G401 (cell line): ENCODE measurements around the gene EMILIN3. TPM values are rescaled to one million over a fixed set of nuclear protein-coding genes. Genes with fewer than 3 reads are reported as not detected.

Experiments
- DNase-seq: peaks from one replicate; pipeline ENCODE4 v3.0.0-alpha.2; 2015; ENCODE audit warnings: low spot score
- in situ Hi-C: cut with HindIII; loops from 2 replicates; pipeline ENCODE4 v1.10.0; 2016; ENCODE audit warnings: low sequenced_read_pairs, mixed read lengths
- total RNA-seq: library from RNA; depleted of rRNA; stranded (reverse); fragments of >200 nt; shearing (Covaris generic); gene quantifications from 2 replicates; pipeline ENCODE4 v1.2.3, GENCODE V29; 2014; rRNA removed

The EMILIN3 gene
- total RNA-seq, result 0.71 TPM in 1 of 2 replicates, not detected in the other

- no peak for DNase-seq
- in situ Hi-C loops, result no loop called here
Observed at GRCh38 chr20:41366546-41367392, at the start of gene EMILIN3. Gene EMILIN3, minus strand, starts transcription at chr20:41366818. Its CDS starts 184 bp downstream, at chr20:41366634.

- DNase-seq, result no peak
- in situ Hi-C loops, result no loop called here
Observed at GRCh38 chr20:41415191-41415590, 48.6 kb upstream of the EMILIN3 start.

- in situ Hi-C loops, result no loop called here
- no peak for DNase-seq
Observed at GRCh38 chr20:41413169-41413568, 46.6 kb upstream of the EMILIN3 start.

- no peak for DNase-seq
- in situ Hi-C loops, result no loop called here
Observed at GRCh38 chr20:41412324-41413120, 45.9 kb upstream of the EMILIN3 start.

GRCh38 chr20:41411391-41411847 is 44.8 kb upstream of the EMILIN3 start:
- in situ Hi-C loops, result no loop called here
- peak; percentile 19 for DNase-seq

GRCh38 chr20:41408986-41409385 is 42.4 kb upstream of the EMILIN3 start:
- DNase-seq, result peak; percentile 86
- in situ Hi-C loops, result no loop called here

- in situ Hi-C loops, result no loop called here
- DNase-seq, result peak; percentile 82
Observed at GRCh38 chr20:41408156-41408794, 41.7 kb upstream of the EMILIN3 start.

GRCh38 chr20:41407607-41408006 is 41.0 kb upstream of the EMILIN3 start:
- DNase-seq, result no peak
- in situ Hi-C loops, result no loop called here

GRCh38 chr20:41406896-41407444 is 40.4 kb upstream of the EMILIN3 start:
- in situ Hi-C loops, result no loop called here
- no peak for DNase-seq

GRCh38 chr20:41406353-41406752 is 39.7 kb upstream of the EMILIN3 start:
- in situ Hi-C loops, result no loop called here

GRCh38 chr20:41405436-41405835 is 38.8 kb upstream of the EMILIN3 start:
- in situ Hi-C loops, result no loop called here
- peak; percentile 93 for DNase-seq

More at GRCh38 chr20:41406353-41406752, 39.7 kb upstream of the EMILIN3 start:
- peak; percentile 26 for DNase-seq

GRCh38 chr20:41403604-41404003 is 37.0 kb upstream of the EMILIN3 start:
- in situ Hi-C loops, result no loop called here
- DNase-seq, result no peak

- DNase-seq, result no peak
- in situ Hi-C loops, result no loop called here
Observed at GRCh38 chr20:41398408-41398807, 31.8 kb upstream of the EMILIN3 start.

GRCh38 chr20:41395667-41396664 is 29.3 kb upstream of the EMILIN3 start:
- DNase-seq, result no peak
- in situ Hi-C loops, result no loop called here

GRCh38 chr20:41394931-41395666 is 28.5 kb upstream of the EMILIN3 start:
- no peak for DNase-seq
- in situ Hi-C loops, result no loop called here

GRCh38 chr20:41394081-41394480 is 27.5 kb upstream of the EMILIN3 start:
- DNase-seq, result no peak
- in situ Hi-C loops, result no loop called here

- in situ Hi-C loops, result no loop called here
- no peak for DNase-seq
Observed at GRCh38 chr20:41393705-41394066, 27.1 kb upstream of the EMILIN3 start.
